Fibroblast of lung (primary cell): ENCODE results near the gene DDX19B. TPM values are rescaled to one million over a fixed set of nuclear protein-coding genes. Genes with fewer than 3 reads are reported as not detected.

Experiments used
- DNase-seq, 2 donors: peaks; one replicate each; pipeline versions ENCODE4 v3.0.0 to v3.0.0-alpha.2; 2010; ENCODE audit warnings: low read depth in 2 of 2
- H2AFZ ChIP-seq: 2 replicates; pipeline ENCODE4 v1.5.1; 2012; ENCODE audit warnings: low read length, control low read depth, inconsistent platforms
- H3K27ac ChIP-seq: 2 replicates; pipeline ENCODE4 v1.5.1; 2011; ENCODE audit warnings: low read length, control low read depth; ENCODE audit not compliant: insufficient read depth
- H3K27me3 ChIP-seq: 2 replicates; pipeline ENCODE4 v1.5.1; 2011; ENCODE audit warnings: mild to moderate bottlenecking, low read length; ENCODE audit not compliant: control insufficient read depth, insufficient read depth
- H3K36me3 ChIP-seq: 2 replicates; pipeline ENCODE4 v1.5.1; 2011; ENCODE audit warnings: low read length; ENCODE audit not compliant: control insufficient read depth, insufficient read depth
- H3K4me1 ChIP-seq: 2 replicates; pipeline ENCODE4 v1.5.1; 2011; ENCODE audit warnings: low read length; ENCODE audit not compliant: control insufficient read depth, insufficient read depth; ENCODE audit errors: extremely low read depth
- H3K4me2 ChIP-seq: 2 replicates; pipeline ENCODE4 v1.5.1; 2011; ENCODE audit warnings: low read length, control low read depth; ENCODE audit not compliant: insufficient read depth; ENCODE audit errors: extremely low read depth
- H3K4me3 ChIP-seq, 4 experiments: fragments of 200-600 bp in 1 of 4; sonication (generic) in 1 of 4; replicated peaks in 1 of 4; 2 replicates each; pipeline ENCODE4 v1.5.1; 2011 to 2016; ENCODE audit warnings: low read length in 4 of 4, low read depth in 3 of 4, mild to moderate bottlenecking in 3 of 4, control low read depth in 2 of 4, inconsistent platforms in 1 of 4, mixed read lengths in 1 of 4; ENCODE audit not compliant: insufficient read depth in 1 of 4; ENCODE audit errors: control extremely low read depth in 1 of 4
- H3K79me2 ChIP-seq: 2 replicates; pipeline ENCODE4 v1.5.1; 2012; ENCODE audit warnings: mild to moderate bottlenecking, low read length, inconsistent platforms; ENCODE audit not compliant: control insufficient read depth, insufficient read depth
- H3K9ac ChIP-seq: 2 replicates; pipeline ENCODE4 v1.5.1; 2011; ENCODE audit warnings: mild to moderate bottlenecking, low read length, control low read depth; ENCODE audit not compliant: insufficient read depth
- H3K9me3 ChIP-seq: 2 replicates; pipeline ENCODE4 v1.5.1; 2012; ENCODE audit warnings: low read depth, low read length; ENCODE audit not compliant: control insufficient read depth, insufficient read depth
- H4K20me1 ChIP-seq: 2 replicates; pipeline ENCODE4 v1.5.1; 2011; ENCODE audit warnings: low read length; ENCODE audit not compliant: control insufficient read depth, insufficient read depth; ENCODE audit errors: extremely low read depth
- EZH2 ChIP-seq: IDR thresholded peaks from 2 replicates; pipeline ENCODE4 v1.5.1; 2012; ENCODE audit warnings: low read length, control low read depth, mild to moderate bottlenecking; ENCODE audit errors: missing control alignments
- polyA plus RNA-seq, 2 donors: library from polyadenylated mRNA; depleted of rRNA in 1 of 2; stranded (reverse) in 1 of 2; unstranded in 1 of 2; fragments of >200 nt; gene quantifications; 2 replicates each; pipeline ENCODE4 v1.2.1, GENCODE V29; 2011 to 2012; ENCODE audit warnings: missing spikeins in 1 of 2
- total RNA-seq: library from RNA; depleted of rRNA; stranded (reverse); fragments of >200 nt; gene quantifications from 2 replicates; pipeline ENCODE4 v1.2.1, GENCODE V29; 2014
- TF ChIP-seq, protein P1 (sequence below), 2 donors: IDR thresholded peaks in 1 of 2; conservative IDR thresholded peaks in 1 of 2; 1 replicate in 1 of 2; 2 replicates in 1 of 2; pipeline ENCODE4 v1.5.1; 2011 to 2012; ENCODE audit warnings: low read length in 2 of 2, control low read depth in 1 of 2, inconsistent platforms in 1 of 2, low read depth in 1 of 2, mild to moderate bottlenecking in 1 of 2

Gene DDX19B
- total and polyA plus RNA-seq, 2 donors (not counting 1 experiment from before 2014, with no cell fraction given): 30.7 to 41.0 TPM

DNA sequence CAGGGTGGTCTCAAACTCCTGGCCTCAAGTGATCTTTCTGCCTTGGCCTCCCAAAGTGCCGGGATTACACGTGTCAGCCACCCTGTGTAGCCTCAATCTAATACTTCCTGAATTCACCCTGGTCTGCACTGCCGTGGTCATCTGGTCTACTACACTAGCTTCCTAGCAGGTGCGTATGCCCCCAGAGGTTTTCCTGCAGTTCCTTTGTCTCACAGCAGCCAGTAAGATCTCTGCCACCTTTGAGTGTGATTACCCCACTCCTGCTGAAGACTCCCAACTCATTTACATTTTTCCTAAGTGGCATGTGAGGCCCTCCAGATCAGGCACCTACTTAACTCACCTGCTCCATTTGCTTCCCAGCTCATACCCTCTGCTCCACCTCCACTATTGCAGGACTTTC lies 42.6 kb downstream of the DDX19B start:
- TF ChIP-seq, protein P1, sequence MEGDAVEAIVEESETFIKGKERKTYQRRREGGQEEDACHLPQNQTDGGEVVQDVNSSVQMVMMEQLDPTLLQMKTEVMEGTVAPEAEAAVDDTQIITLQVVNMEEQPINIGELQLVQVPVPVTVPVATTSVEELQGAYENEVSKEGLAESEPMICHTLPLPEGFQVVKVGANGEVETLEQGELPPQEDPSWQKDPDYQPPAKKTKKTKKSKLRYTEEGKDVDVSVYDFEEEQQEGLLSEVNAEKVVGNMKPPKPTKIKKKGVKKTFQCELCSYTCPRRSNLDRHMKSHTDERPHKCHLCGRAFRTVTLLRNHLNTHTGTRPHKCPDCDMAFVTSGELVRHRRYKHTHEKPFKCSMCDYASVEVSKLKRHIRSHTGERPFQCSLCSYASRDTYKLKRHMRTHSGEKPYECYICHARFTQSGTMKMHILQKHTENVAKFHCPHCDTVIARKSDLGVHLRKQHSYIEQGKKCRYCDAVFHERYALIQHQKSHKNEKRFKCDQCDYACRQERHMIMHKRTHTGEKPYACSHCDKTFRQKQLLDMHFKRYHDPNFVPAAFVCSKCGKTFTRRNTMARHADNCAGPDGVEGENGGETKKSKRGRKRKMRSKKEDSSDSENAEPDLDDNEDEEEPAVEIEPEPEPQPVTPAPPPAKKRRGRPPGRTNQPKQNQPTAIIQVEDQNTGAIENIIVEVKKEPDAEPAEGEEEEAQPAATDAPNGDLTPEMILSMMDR (conservative IDR thresholded peaks at IDR 0.05 in 1 of 2, IDR thresholded peaks at IDR 0.05 in 1 of 2; ENCODE audit: low read depth in 1 of 2, low read length in 2 of 2): no peak
- no peak for TF ChIP-seq EZH2

DNA sequence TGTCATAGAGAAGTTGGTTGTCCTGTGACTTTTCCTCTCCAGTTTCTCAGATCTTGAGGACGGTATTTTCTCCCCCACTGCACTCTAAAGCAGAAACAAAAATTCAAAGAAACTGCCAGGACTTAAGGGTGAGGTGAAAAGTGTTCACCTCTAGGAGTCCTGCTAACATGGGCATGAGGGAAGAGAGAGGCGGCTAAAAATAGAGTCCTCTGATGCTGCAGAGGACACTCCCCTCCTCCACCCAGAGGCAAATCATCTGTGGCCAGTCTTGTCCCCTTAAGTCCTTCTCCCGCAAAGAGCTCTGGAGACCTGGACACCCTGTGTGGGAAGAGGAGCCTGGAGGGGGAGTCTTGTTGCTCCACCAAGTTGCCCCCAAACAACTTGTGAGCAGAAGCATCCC lies 43.0 kb downstream of the DDX19B start:
- H3K27me3 ChIP-seq: no peaks in the 10 kb centered on the region
- H3K4me3 ChIP-seq: no peak overlapping the region
- no peak for TF ChIP-seq EZH2
- TF ChIP-seq, protein P1 (conservative IDR thresholded peaks at IDR 0.05 in 1 of 2, IDR thresholded peaks at IDR 0.05 in 1 of 2; ENCODE audit: low read depth in 1 of 2, low read length in 2 of 2): no peak
- no peak for DNase-seq
- no peaks in the 10 kb centered on the region for H3K36me3 ChIP-seq
- no peak overlapping the region for H3K4me2 ChIP-seq
- H3K27ac ChIP-seq: no peak overlapping the region
- H3K79me2 ChIP-seq: peaks cover 3% of the 10 kb centered on the region
- no peak overlapping the region for H3K9ac ChIP-seq
- H4K20me1 ChIP-seq: no peaks in the 10 kb centered on the region
- no peaks in the 10 kb centered on the region for H3K4me1 ChIP-seq
- H3K9me3 ChIP-seq: no peaks in the 10 kb centered on the region
- no peak overlapping the region for H2AFZ ChIP-seq

More for the DNA sequence above, 42.6 kb downstream of the DDX19B start:
- H2AFZ ChIP-seq: no peak overlapping the region
- no peaks in the 10 kb centered on the region for H3K36me3 ChIP-seq
- no peaks in the 10 kb centered on the region for H3K9me3 ChIP-seq
- no peaks in the 10 kb centered on the region for H4K20me1 ChIP-seq
- no peak for DNase-seq
- no peaks in the 10 kb centered on the region for H3K79me2 ChIP-seq
- no peak overlapping the region for H3K9ac ChIP-seq
- no peak overlapping the region for H3K27ac ChIP-seq
- no peaks in the 10 kb centered on the region for H3K27me3 ChIP-seq
- H3K4me1 ChIP-seq: no peaks in the 10 kb centered on the region
- no peak overlapping the region for H3K4me2 ChIP-seq
- H3K4me3 ChIP-seq: no peak overlapping the region

DNA sequence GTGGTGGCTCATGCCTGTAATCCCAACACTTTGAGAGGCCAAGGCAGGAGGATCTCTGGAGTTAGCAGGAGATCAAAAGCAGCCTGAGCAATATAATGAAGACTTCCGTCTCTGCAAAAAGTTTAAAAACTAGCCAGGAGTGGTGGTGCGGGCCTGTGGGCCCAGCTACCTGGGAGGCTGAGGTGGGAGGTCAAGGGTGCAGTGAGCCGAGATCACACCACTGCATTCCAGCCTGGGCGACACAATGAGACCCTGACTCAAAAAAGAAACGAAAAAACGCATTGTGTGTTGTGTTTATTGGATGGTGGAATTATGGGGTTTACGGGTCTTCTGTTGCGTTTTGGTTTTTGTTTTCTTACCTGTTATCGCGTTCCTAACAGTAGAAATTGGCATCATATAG lies 46.9 kb downstream of the DDX19B start:
- Histone ChIP-seq H3K36me3 (no peaks in the 10 kb centered on the region), H2AFZ (no peak overlapping the region), H3K9ac (peak overlapping the region; percentile 55), H3K79me2 (peaks cover 31% of the 10 kb centered on the region), H3K4me1 (no peaks in the 10 kb centered on the region), H3K4me3 (peak overlapping the region; percentile 36 to 100 (median 74)), H4K20me1 (no peaks in the 10 kb centered on the region), H3K27ac (peak overlapping the region; percentile 96), H3K27me3 (no peaks in the 10 kb centered on the region), H3K9me3 (no peaks in the 10 kb centered on the region), H3K4me2 (peak overlapping the region; percentile 90)
- no peak for TF ChIP-seq EZH2
- TF ChIP-seq, protein P1 (conservative IDR thresholded peaks at IDR 0.05 in 1 of 2, IDR thresholded peaks at IDR 0.05 in 1 of 2; ENCODE audit: low read depth in 1 of 2, low read length in 2 of 2): no peak
- DNase-seq: no peak
